Tibial nerve (tissue), 4 donors: ENCODE data around the gene UBASH3B.

Experiments used
- CTCF ChIP-seq, 5 experiments: fragments of 200-600 bp in 3 of 5; fragments of 450-650 bp in 2 of 5; sonication (generic) in 3 of 5; IDR thresholded peaks; one replicate each; pipeline ENCODE4 v1.5.1; 2016 to 2019; ENCODE audit warnings: antibody characterized with exemption in 5 of 5, mild to moderate bottlenecking in 3 of 5, moderate library complexity in 2 of 5
- EP300 ChIP-seq, 2 donors: sonication (generic); formaldehyde crosslinking; IDR thresholded peaks; one replicate each; pipeline ENCODE4 v1.6.1; 2017; ENCODE audit warnings: antibody characterized with exemption in 2 of 2, mild to moderate bottlenecking in 1 of 2
- POLR2A ChIP-seq, 2 donors: fragments of 450-650 bp; IDR thresholded peaks; one replicate each; pipeline ENCODE4 v1.6.1; 2017; ENCODE audit warnings: antibody characterized with exemption in 2 of 2, mild to moderate bottlenecking in 2 of 2, moderate library complexity in 2 of 2

- no peak for TF ChIP-seq CTCF (IDR thresholded peaks at IDR 0.05)
- no peak for TF ChIP-seq POLR2A (IDR thresholded peaks at IDR 0.05)
- no peak for TF ChIP-seq EP300 (IDR thresholded peaks at IDR 0.05)
Observed at GRCh38 chr11:122696662-122697061, 41.1 kb downstream of the UBASH3B start.
